IMR-90 (cell line): Measurements from ENCODE around the gene SLC7A4. TPM values are rescaled to one million over a fixed set of nuclear protein-coding genes. Genes with fewer than 3 reads are reported as not detected.

Source experiments
- ATAC-seq: fragments of 200-7000 bp; cut with Tn5 transposase; 2 replicates; pipeline ENCODE4 v1.9.1; 2020; ENCODE audit warnings: low read depth, mild to moderate bottlenecking, moderate library complexity
- BruUV-seq: library from RNA; stranded (reverse); fragments of 400-500 nt; replicated peaks from 2 replicates; lab custom pipeline; 2021; lab: Mats Ljungman, UMichigan
- CTCF ChIA-PET: fragments of 300-600 bp; formaldehyde crosslinking; extraction: SDS; loops from one replicate; lab custom pipeline; 2021; ENCODE audit warnings: antibody characterized with exemption; lab: Yijun Ruan, JAX
- POLR2A ChIA-PET: fragments of 300-600 bp; sonication (Branson Sonifier 250); formaldehyde crosslinking; loops from one replicate; lab custom pipeline; 2022; ENCODE audit warnings: antibody characterized with exemption; ENCODE audit not compliant: unreplicated experiment; lab: Charles Lee
- DNase-seq: peaks from one replicate; pipeline ENCODE4 v3.0.0; 2013
- H2AFZ ChIP-seq: replicated peaks from 2 replicates; pipeline ENCODE3; 2013; ENCODE audit warnings: low read length, mild to moderate bottlenecking; ENCODE audit not compliant: poor library complexity
- H2AK5ac ChIP-seq: 2 replicates; pipeline ENCODE4 v1.6.1; 2013; ENCODE audit warnings: low read depth, low read length, inconsistent platforms
- H2AK9ac ChIP-seq: replicated peaks from 2 replicates; pipeline ENCODE3; 2013; ENCODE audit warnings: mild to moderate bottlenecking, low read depth, low read length, moderate library complexity; ENCODE audit not compliant: poor library complexity
- H2BK120ac ChIP-seq: 2 replicates; pipeline ENCODE4 v1.6.1; 2013; ENCODE audit warnings: low read depth, low read length, inconsistent platforms
- H2BK15ac ChIP-seq: 3 replicates; pipeline ENCODE4 v1.6.1; 2013; ENCODE audit warnings: low read depth, low read length, inconsistent platforms
- H2BK20ac ChIP-seq: 2 replicates; pipeline ENCODE4 v1.6.1; 2013; ENCODE audit warnings: low read depth, mild to moderate bottlenecking, inconsistent platforms, low read length, moderate library complexity
- H2BK5ac ChIP-seq: 2 replicates; pipeline ENCODE4 v1.6.1; 2013; ENCODE audit warnings: mild to moderate bottlenecking, low read depth, low read length, inconsistent platforms; ENCODE audit not compliant: poor library complexity, severe bottlenecking
- H3K14ac ChIP-seq: replicated peaks from 2 replicates; pipeline ENCODE4 v1.6.1; 2013; ENCODE audit warnings: low read depth, low read length, inconsistent platforms
- H3K18ac ChIP-seq: 2 replicates; pipeline ENCODE4 v1.6.1; 2013; ENCODE audit warnings: low read depth, low read length, control low read depth
- H3K23ac ChIP-seq: 2 replicates; pipeline ENCODE4 v1.6.1; 2013; ENCODE audit warnings: low read depth, low read length, inconsistent platforms
- H3K27ac ChIP-seq: 2 replicates; pipeline ENCODE4 v1.5.1; 2013; ENCODE audit warnings: mild to moderate bottlenecking, control low read depth, low read length; ENCODE audit not compliant: insufficient read depth
- H3K27me3 ChIP-seq: 2 replicates; pipeline ENCODE4 v1.6.1; 2013; ENCODE audit warnings: low read length; ENCODE audit not compliant: control insufficient read depth, insufficient read depth
- H3K36me3 ChIP-seq: 2 replicates; pipeline ENCODE4 v1.6.1; 2013; ENCODE audit warnings: low read length, mixed read lengths; ENCODE audit not compliant: control insufficient read depth, insufficient read depth
- H3K4ac ChIP-seq: 2 replicates; pipeline ENCODE4 v1.6.1; 2013; ENCODE audit warnings: low read depth, low read length, inconsistent platforms
- H3K4me1 ChIP-seq: 2 replicates; pipeline ENCODE4 v1.6.1; 2013; ENCODE audit warnings: low read length, mixed read lengths; ENCODE audit not compliant: control insufficient read depth, insufficient read depth
- H3K4me2 ChIP-seq: 2 replicates; pipeline ENCODE4 v1.6.1; 2013; ENCODE audit warnings: low read depth, mild to moderate bottlenecking, control low read depth, low read length, moderate library complexity
- H3K4me3 ChIP-seq: 2 replicates; pipeline ENCODE4 v1.5.1; 2013; ENCODE audit warnings: low read depth, mild to moderate bottlenecking, control low read depth, low read length, moderate library complexity; ENCODE audit not compliant: insufficient read depth
- H3K56ac ChIP-seq: 2 replicates; pipeline ENCODE4 v1.6.1; 2013; ENCODE audit warnings: low read length, inconsistent platforms; ENCODE audit not compliant: insufficient read depth; ENCODE audit errors: extremely low read depth
- H3K79me1 ChIP-seq, 2 experiments: 2 replicates each; pipeline ENCODE4 v1.6.1; 2013; ENCODE audit warnings: low read length in 2 of 2, inconsistent platforms in 1 of 2, low read depth in 1 of 2
- H3K9ac ChIP-seq: 2 replicates; pipeline ENCODE4 v1.6.1; 2013; ENCODE audit warnings: low read depth, low read length, control low read depth
- H3K9me1 ChIP-seq: 2 replicates; pipeline ENCODE4 v1.6.1; 2013; ENCODE audit warnings: low read length, inconsistent platforms; ENCODE audit not compliant: insufficient read depth
- H3K9me3 ChIP-seq: 2 replicates; pipeline ENCODE4 v1.6.1; 2013; ENCODE audit warnings: low read length; ENCODE audit not compliant: control insufficient read depth, insufficient read depth
- H4K20me1 ChIP-seq: 2 replicates; pipeline ENCODE4 v1.6.1; 2013; ENCODE audit warnings: low read length, inconsistent platforms; ENCODE audit not compliant: insufficient read depth
- H4K5ac ChIP-seq: 2 replicates; pipeline ENCODE4 v1.6.1; 2013; ENCODE audit warnings: mild to moderate bottlenecking, low read depth, low read length, control low read depth
- H4K8ac ChIP-seq, 2 experiments: 2 replicates each; pipeline ENCODE4 v1.6.1; 2013; ENCODE audit warnings: low read depth in 2 of 2, low read length in 2 of 2, control low read depth in 1 of 2, inconsistent platforms in 1 of 2
- H4K91ac ChIP-seq: 2 replicates; pipeline ENCODE4 v1.6.1; 2013; ENCODE audit warnings: low read depth, low read length, inconsistent platforms; ENCODE audit not compliant: insufficient read depth
- CEBPB ChIP-seq: IDR thresholded peaks from 2 replicates; pipeline ENCODE4 v1.6.1; 2012; ENCODE audit warnings: low read depth, low read length, improper control_type of control experiment
- CHD1 ChIP-seq: IDR thresholded peaks from 2 replicates; pipeline ENCODE4 v1.6.1; 2012; ENCODE audit warnings: low read depth, low read length, improper control_type of control experiment
- MAFK ChIP-seq: IDR thresholded peaks from 2 replicates; pipeline ENCODE4 v1.6.1; 2012; ENCODE audit warnings: low read depth, low read length, improper control_type of control experiment
- MAZ ChIP-seq: IDR thresholded peaks from 2 replicates; pipeline ENCODE4 v1.6.1; 2012; ENCODE audit warnings: low read depth, mild to moderate bottlenecking, low read length, improper control_type of control experiment, moderate library complexity, borderline replicate concordance
- MXI1 ChIP-seq: IDR thresholded peaks from 2 replicates; pipeline ENCODE4 v1.6.1; 2012; ENCODE audit warnings: low read depth, mild to moderate bottlenecking, low read length, moderate library complexity, borderline replicate concordance
- NFE2L2 ChIP-seq: fragments of 150-350 bp; IDR thresholded peaks from 2 replicates; pipeline ENCODE4 v1.6.1; 2016; ENCODE audit warnings: low read depth, mild to moderate bottlenecking, low read length
- RCOR1 ChIP-seq: IDR thresholded peaks from 2 replicates; pipeline ENCODE4 v1.6.1; 2012; ENCODE audit warnings: mild to moderate bottlenecking, low read length, improper control_type of control experiment; ENCODE audit not compliant: insufficient replicate concordance
- RFX5 ChIP-seq: IDR thresholded peaks from 2 replicates; pipeline ENCODE4 v1.8.0; 2012; ENCODE audit warnings: low read depth, mild to moderate bottlenecking, low read length, moderate library complexity
- WGBS, 2 experiments: methylation state at CpG; one replicate each; pipeline versions ENCODE4 v1.1.5 to v1.1.7; 2013; ENCODE audit warnings: missing lambda C conversion rate in 2 of 2; ENCODE audit not compliant: insufficient read length in 1 of 2; ENCODE audit errors: extremely low coverage in 2 of 2; 5-methylcytosine and 5-hydroxymethylcytosine counted together
- dilution Hi-C: fragments of 300-500 bp; cut with HindIII; formaldehyde crosslinking; loops from one replicate; pipeline ENCODE4 v1.14.3; 2018; ENCODE audit warnings: low sequenced_read_pairs; ENCODE audit not compliant: unreplicated experiment
- in situ Hi-C: fragments of 300-500 bp; cut with MboI; formaldehyde crosslinking; loops from 3 replicates; pipeline ENCODE4 v1.14.3; 2019; ENCODE audit warnings: low sequenced_read_pairs, inconsistent platforms, mixed read lengths
- intact Hi-C: fragments of 100-400 bp; cut with micrococcal nuclease; formaldehyde crosslinking; loops from 2 replicates; pipeline ENCODE4 v1.10.0; 2022
- polyA plus RNA-seq, 3 experiments: library from polyadenylated mRNA; depleted of rRNA; stranded (reverse); fragments of >200 nt; gene quantifications; 2 replicates each; pipeline ENCODE4 v1.2.3, GENCODE V29; 2012; ENCODE audit warnings: low replicate concordance in 1 of 3
- total RNA-seq: library from RNA; depleted of rRNA; stranded (reverse); fragments of >200 nt; gene quantifications from 2 replicates; pipeline ENCODE4 v1.2.3, GENCODE V29; 2012
- TF ChIP-seq, protein P1 (sequence below): conservative IDR thresholded peaks from 2 replicates; pipeline ENCODE4 v1.5.1; 2012; ENCODE audit warnings: mild to moderate bottlenecking, low read depth, low read length, improper control_type of control experiment

Gene SLC7A4
- total and polyA plus RNA-seq, 2 of the 4 experiments (the other 2 are of a cell fraction): 0.03 TPM; not detected in 1

DNA sequence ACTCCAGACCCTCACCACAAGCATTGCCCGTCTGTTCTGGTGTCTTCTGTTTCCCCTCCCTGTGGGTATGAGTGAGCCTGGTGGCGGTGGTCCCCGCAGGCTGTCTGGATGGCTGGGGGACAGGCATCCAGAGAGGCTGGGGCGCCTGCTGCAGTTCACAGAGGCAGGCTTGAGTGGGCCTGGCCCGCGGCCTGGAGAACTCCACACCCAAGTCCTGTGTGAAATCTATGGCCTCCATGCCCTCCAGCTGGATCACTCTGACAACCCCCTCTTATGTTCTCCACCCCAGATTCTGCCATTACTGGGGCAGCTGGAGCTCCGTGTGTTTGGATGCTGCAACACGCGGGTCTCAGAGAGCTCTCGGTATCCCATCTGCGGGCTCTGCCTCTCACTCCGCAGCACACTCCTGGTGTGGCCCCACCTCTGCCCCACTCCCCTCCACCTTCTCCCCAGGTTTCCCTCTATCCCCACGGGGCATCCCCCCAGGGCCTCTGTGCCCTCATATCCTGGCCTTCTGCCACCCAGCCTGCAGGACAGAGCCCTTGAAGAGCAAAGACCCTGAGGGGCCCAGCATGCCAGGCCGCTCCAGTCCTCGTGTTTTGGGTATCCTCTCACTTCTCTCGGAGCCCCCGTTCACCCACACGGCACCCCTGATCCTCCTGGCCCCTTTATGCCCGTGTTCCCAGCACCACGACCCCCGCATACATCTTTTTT, 44.7 kb upstream of the SLC7A4 start:
- Histone ChIP-seq H3K4ac (no peak overlapping the region), H3K23ac (no peak overlapping the region), H2BK20ac (no peak overlapping the region), H2AFZ (no peak overlapping the region), H3K4me2 (no peak overlapping the region), H3K27me3 (no peaks in the 10 kb centered on the region), H3K27ac (no peak overlapping the region), H3K79me1 (no peaks in the 10 kb centered on the region), H3K36me3 (no peaks in the 10 kb centered on the region), H4K20me1 (no peaks in the 10 kb centered on the region), H3K14ac (no peak overlapping the region), H2BK120ac (no peak overlapping the region), H2AK9ac (no peak overlapping the region), H3K9ac (no peak overlapping the region), H2BK5ac (no peak overlapping the region), H4K8ac (no peak overlapping the region), H3K4me3 (no peak overlapping the region), H4K91ac (no peak overlapping the region), H2AK5ac (no peak overlapping the region), H4K5ac (no peak overlapping the region), H3K9me1 (peaks cover 5% of the 10 kb centered on the region; the same call in 1 of the 2 replicates), H3K56ac (no peak overlapping the region), H2BK15ac (no peak overlapping the region), H3K18ac (no peak overlapping the region), H3K4me1 (peaks cover 3% of the 10 kb centered on the region), H3K9me3 (peaks cover 4% of the 10 kb centered on the region; the same call in 1 of the 2 replicates)
- 82% methylated on average over 6 of the region's 21 CpGs; no CpG with 5 or more reads in 1 of the 2 experiments for WGBS, 2 experiments
- no peak for ATAC-seq
- intact Hi-C loops: no loop called here
- dilution Hi-C loops: no loop called here
- ChIA-PET CTCF (no interaction called here), POLR2A (no interaction called here)
- in situ Hi-C loops: no loop called here
- TF ChIP-seq CEBPB (no peak), MXI1 (no peak), MAZ (no peak), RFX5 (no peak), RCOR1 (no peak), CHD1 (no peak), NFE2L2 (no peak), MAFK (no peak)
- TF ChIP-seq, protein P1, sequence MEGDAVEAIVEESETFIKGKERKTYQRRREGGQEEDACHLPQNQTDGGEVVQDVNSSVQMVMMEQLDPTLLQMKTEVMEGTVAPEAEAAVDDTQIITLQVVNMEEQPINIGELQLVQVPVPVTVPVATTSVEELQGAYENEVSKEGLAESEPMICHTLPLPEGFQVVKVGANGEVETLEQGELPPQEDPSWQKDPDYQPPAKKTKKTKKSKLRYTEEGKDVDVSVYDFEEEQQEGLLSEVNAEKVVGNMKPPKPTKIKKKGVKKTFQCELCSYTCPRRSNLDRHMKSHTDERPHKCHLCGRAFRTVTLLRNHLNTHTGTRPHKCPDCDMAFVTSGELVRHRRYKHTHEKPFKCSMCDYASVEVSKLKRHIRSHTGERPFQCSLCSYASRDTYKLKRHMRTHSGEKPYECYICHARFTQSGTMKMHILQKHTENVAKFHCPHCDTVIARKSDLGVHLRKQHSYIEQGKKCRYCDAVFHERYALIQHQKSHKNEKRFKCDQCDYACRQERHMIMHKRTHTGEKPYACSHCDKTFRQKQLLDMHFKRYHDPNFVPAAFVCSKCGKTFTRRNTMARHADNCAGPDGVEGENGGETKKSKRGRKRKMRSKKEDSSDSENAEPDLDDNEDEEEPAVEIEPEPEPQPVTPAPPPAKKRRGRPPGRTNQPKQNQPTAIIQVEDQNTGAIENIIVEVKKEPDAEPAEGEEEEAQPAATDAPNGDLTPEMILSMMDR: no peak
- no peak for DNase-seq
- no TSS peak for BruUV-seq
